GM18507 (cell line): ENCODE results near the gene DMXL1.

Source experiments
- DNase-seq: peaks from one replicate; pipeline ENCODE4 v3.0.0; 2011; ENCODE audit warnings: low read depth; ENCODE audit not compliant: insufficient read length; ENCODE audit errors: extremely low spot score
- FAIRE-seq: peaks from 2 replicates; lab custom pipeline; 2011; peaks lifted over from hg19 to GRCh38; lab: Jason Lieb, UNC

The DMXL1 gene

DNA sequence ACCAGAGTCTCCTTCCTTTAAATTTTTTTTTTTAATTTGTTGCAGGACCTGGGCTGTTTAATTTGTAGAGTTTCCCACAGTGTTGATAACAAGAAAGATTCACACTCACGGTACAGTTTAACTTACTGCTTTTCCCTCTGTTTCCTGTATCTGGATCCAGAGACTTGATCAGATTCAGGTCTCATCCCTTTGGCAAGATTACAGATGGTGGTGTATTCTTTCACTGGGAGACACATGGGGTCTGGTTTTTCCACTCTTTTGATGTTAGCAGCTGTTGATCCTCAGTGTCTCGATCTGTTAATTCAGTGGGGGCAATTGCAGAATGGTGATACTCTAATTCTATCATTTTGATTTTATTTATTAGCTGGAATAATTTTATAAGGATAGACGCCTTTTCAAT lies 209.5 kb downstream of the DMXL1 start:
- FAIRE-seq (no peak), DNase-seq (no peak)

DNA sequence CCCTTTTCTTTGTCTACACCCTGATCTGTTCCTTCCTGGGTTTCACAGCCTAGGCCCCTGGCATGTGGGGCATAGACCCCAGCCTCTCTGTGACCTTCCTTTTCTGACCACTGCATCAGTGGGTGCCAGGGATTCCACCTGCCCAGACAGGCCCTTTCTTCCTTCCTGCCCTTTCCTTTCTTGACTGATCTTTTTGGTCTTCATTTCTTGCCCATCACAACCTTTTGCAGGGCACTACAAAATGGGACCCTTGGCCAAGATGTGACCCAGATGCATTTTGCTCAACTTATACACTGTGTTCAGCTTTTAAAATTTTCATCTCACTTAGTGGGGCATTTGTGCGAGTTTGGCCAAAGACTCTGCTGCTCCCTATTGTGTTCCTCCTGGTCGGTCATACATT lies 211.7 kb downstream of the DMXL1 start:
- FAIRE-seq (no peak), DNase-seq (no peak)

DNA sequence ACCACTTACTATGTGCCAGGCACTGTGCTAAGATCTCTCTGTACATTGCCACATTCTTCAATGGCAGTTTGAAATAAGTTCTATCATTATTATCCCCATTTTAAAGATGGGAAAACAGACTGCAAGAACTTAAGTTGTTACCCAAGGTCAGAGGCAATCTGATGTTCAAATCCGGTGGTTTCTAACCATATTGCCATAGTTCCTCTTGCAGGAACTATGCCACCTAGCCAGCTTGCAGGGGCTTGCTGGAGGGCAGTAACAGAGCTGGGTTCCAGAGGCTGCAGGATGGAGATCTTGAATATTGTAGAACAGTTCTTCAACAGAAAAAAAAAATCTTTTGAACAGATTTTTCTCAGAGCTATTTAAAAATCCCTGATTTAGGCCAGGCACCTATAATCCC lies 213.1 kb downstream of the DMXL1 start:
- DNase-seq (no peak), FAIRE-seq (peak; percentile 44)

DNA sequence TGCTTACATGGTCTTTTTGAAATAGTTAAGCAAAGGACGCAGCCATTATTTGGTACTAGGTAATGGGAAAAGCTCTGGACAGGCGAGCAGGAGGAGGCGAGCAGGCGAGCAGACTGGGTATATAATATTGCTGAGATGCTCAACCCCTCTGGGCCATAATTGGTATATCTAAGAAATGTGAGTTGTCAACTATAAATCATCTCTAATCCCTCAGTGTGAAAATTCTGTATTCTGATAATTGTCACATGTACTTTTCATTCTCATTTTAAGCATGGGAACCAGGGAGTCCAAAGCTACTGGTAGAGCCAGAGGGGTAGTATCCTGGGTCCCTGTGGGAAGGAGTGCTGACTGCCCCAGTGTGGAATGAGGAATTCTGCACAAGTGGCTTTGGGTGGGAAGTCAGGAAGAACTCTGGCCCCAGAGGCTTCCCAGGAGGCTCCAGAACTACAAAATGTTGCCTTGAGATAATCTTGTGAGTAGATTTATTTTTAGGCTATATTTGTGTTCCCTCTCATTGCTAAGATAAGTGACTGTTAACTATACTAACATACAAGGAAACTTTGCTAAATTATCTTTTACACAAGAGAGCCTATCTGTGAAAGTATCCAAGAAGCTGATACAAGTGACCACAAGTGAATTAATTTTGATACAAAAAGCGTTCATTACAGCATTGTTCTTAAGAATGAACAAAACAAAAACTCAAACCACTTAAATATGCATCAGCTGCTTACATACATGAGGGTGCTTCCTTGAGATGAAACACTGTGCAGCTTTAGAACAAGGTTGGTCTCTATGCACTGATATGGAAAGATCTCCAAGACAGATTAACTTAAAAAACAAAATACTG lies 214.4 kb downstream of the DMXL1 start:
- no peak for DNase-seq
- no peak for FAIRE-seq

DNA sequence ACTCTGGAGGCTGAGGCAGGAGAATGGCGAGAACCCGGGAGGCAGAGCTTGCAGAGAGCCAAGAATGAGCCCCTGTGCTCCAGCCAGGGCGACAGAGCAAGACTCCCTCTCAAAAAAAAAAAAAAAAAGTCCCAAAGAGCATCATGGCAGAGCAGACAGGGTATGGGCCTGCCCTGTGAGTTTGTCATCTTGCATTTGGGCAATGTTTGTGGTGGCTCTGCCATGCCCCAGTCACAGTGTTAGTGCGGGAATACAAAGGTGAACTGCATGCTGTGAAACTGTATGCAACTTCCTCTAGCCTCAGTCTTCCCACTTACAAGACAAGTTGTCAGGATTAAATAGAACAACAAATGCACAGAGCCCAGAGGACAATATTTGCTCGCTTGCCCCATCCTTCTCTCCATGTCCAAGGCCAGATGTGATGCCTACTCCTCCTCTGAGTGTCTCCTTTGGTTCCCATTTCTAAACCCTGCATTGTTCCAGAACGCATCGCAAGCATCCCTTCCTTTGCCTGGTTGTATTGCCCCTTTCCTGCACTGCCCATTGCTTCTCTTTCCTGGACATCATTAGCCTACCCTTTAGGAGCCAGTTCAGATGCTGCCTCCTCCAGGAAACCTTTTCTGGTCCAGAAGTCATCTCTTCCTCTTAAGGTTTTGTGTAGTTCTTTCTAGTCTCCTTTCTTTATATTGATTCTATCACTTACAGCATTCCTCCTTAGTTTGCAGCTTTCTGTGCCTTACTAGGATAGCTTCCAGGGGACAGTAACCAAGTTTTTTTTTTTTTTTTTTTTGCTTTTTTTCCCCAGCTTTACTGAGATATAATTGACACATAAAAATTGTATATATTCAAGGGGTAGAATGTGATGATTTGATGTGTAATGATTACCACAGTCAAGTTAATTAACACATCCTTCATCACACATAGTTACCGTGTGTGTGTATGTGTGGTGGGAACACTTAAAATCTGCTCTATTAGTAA lies 215.9 kb downstream of the DMXL1 start:
- DNase-seq (no peak), FAIRE-seq (peak; percentile 9)

DNA sequence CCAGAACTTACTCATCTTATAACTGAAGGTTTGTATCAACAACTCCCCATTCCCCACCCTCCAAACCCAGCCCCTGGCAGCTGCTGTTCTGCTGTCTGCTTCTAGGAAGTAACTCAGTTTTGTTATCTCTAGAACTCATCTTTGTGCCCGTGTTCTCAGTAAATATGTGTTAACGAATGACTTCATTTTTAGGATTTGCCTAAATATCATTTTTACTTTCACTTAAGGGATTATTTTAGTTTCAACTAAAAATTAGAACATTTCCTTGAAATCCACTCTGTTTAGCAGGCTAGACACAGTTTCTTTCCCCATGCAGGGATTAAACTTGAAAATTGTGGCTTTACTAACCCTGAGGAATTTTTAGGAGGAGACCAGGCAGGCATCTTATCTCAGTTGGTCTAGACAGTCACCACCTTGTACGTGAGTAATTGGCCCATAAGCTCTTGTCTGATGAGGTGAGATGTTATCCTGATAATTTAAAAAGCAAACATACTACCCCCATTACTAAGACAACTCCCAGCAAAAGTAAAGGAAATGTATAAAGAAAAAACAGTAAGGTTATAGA lies 216.7 kb downstream of the DMXL1 start:
- FAIRE-seq (peak; percentile 73), DNase-seq (no peak)

DNA sequence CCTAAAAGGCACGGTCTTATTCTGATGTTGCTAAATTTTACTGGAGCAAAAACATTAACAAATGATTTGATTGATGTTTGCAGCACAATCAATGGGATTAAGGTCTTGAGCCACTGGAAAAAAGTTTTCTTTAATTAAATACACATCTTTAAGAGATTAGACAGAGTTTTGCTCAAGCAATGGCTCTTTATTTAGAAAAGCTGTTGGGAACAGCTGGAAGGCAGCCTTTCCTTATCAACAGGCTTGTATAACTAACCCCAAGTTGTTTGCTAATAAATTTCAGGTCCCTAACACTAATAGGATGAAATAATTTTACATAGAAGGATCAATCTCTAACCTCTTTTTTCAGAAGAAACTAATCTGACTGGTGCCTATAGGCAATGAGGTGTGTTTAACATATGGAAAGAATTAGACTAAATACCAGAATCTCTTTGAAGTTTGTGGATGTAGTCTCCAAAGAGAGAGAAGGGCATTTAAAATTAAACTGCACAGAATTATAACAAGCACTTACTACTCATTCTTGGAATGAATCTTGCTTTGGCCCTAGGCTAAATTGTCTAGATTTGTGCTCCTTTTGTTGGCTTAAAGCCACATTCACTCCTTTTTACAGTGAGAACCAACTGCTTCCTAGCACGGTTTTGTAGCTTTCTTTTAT lies 217.6 kb downstream of the DMXL1 start:
- FAIRE-seq (peak; percentile 50), DNase-seq (no peak)

DNA sequence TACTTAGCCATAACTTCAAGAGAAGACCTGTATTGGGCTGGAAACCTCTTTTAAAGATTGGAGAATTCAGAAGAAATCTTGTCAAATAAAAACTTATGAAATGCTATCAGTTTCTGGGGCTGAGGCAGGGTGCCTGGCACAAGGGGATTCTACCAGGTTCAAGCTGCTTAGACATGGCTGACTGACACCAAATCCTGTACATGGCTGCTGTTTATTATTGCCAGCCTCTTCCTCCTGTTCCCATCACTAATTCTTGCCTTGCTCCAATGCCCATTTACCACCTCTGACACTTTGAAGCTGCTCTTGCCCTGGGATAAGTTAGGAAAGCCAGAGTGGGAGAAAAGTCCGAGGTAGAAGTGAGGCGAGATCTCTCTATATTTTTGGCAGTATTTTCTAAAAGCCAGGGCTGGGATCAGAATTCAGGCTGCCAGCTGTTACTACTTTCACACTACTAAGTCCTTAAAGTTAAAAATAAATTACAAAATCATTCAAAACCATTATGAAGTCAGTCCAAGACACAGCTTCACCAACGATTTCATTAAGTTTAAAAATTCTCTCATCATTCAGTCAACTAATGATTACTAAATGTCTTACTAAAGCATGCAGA lies 218.7 kb downstream of the DMXL1 start:
- DNase-seq (no peak), FAIRE-seq (peak; percentile 33)

DNA sequence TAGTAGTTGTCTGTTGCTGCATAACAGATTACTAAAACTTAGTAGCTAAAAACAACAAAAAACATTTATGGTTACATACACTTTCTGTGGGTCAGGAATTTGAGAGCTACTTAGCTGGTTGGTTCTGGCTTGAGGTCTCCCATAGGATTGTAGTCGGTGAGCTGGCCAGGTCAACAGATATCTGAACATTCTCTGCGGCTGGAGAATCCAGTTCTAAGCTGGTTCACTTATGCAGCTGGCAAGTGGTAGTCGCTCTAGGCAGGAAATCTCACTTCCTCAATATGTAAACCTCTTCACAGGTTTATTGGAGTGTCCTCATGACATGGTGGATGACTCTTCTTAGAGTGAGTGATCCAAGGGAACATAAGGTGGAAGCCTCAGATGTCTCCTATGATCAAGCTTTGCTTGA lies 219.3 kb downstream of the DMXL1 start:
- DNase-seq (no peak), FAIRE-seq (peak; percentile 85)

DNA sequence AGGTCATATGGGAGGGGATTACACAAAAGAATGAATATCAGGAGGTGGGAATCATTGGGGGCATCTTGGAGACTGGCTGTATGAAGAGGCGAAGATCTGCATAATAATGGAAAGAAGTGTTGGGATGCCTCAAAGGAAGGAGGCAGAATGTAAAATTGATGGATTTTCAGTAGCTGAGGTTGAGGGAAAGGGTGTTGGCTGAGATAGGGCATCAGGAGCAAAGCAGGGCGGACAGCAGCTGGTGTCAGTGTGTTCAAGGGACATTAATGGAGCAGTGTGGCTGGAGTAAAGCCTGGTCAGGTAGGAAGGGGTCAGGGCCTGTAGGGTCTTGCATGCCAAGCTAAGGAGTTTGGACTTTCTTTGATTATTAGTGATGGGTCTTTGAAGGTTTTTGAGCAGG lies 219.7 kb downstream of the DMXL1 start:
- FAIRE-seq: no peak
- DNase-seq: no peak

DNA sequence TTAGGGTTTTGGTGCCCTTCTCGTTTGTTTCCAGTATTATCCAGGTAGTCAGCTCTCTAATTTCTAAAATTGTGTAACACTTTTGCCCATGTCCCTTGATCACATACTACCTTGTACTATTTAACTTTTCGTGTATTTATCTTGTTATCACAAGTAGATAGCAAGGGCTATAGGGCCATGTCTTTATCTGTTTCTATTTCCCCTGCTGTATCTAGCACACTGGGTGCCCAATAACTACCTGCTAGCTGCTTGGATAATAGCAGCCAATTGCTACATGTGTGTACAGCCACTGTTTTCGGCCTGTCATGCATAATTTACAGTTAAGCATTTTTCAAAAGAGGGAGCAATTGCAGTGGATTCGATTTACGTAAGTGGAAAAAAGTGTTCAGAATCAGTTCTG lies 220.2 kb downstream of the DMXL1 start:
- DNase-seq: no peak
- no peak for FAIRE-seq

DNA sequence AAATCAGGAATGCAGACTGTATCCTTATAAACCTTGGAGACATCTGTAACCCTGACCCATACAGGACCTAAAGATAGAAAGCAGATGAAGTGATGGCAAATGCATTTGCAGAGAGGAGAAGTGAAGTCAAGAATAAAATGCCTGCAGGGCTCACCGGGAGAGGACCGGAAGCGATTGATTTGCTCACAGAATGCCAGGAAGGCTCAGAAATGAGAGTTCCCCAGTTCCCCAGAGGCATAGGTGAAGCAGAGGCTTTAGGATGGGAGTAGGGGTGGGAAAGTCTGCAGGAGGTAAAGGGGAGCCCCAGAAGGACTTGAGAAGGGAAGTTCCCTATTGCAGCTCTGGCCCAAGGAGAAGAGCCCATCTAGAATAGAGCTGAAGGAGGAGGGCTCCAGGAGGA lies 221.0 kb downstream of the DMXL1 start:
- DNase-seq: no peak
- FAIRE-seq: no peak

DNA sequence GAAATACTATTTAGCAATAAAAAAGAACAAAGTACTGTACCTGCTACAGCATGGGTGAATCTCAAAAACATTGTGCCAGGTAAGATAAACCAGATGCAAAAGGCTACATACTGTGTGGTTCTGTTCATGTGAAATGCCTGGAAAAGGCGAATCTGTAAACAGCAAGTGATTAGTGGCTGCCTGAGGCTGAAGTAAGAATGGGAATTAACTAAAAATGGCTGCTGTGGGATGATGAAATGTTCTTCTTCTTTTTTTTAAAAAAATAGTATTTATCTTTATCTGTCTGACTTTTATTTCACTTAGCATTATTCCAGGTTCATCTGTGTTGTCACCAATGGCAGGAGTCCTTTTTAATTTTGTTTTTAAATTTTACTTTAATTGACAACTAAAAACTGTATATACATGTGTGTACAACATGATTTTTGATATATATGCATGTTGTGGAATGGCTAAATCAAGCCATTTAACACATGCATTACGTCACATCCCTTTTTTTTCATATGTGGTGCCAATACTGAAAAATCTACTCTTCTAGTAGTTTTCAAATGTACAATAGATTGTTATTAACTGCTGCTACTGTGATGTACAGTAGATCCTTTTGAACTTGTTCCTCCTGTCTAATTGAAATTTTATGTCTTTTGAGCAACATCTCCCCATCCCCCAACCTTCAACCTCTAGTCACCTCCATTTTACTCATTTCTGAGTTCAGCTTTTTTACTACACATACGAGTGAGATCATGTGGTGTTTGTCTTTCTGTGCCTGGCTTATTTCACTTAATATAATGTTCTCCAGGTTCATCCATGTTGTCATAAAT lies 222.0 kb downstream of the DMXL1 start:
- FAIRE-seq: peak; percentile 9
- no peak for DNase-seq

DNA sequence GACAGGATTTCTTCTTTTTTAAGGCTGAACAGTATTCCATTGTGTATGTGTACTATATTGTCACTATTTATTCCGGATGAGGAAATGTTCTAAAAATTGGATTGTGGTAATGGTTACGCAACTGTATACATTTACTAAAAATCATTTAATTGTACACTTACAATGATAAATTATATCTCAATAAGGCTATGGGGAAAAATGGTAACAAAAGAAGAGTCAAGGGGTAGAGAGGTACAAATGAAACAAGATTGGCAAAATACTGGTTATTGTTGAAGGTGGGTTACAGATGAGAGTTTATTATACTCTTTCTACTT lies 222.6 kb downstream of the DMXL1 start:
- DNase-seq: no peak
- FAIRE-seq: no peak
